H1 (cell line): ENCODE data around the gene SMIM32. TPM values are rescaled to one million over a fixed set of nuclear protein-coding genes. Genes with fewer than 3 reads are reported as not detected.

Experiments
- NANOG ChIP-seq: IDR thresholded peaks from 2 replicates; pipeline ENCODE4 v1.6.1; 2011; ENCODE audit warnings: low read length, low read depth, mild to moderate bottlenecking, inconsistent platforms; ENCODE audit not compliant: insufficient read depth, poor library complexity, severe bottlenecking
- POLR2A ChIP-seq, 2 experiments: IDR thresholded peaks; 1 replicate in 1 of 2; 2 replicates in 1 of 2; pipeline ENCODE4 v1.6.1; 2011; ENCODE audit warnings: low read depth in 2 of 2, low read length in 2 of 2, mild to moderate bottlenecking in 2 of 2; ENCODE audit errors: control extremely low read depth in 1 of 2
- SUZ12 ChIP-seq: fragments of 200-600 bp; sonication (generic); IDR thresholded peaks from 2 replicates; pipeline ENCODE4 v1.6.1; 2012; ENCODE audit warnings: mild to moderate bottlenecking, inconsistent platforms, low read length, moderate library complexity, mixed read lengths
- polyA plus RNA-seq, 7 experiments: library from polyadenylated mRNA; depleted of rRNA in 3 of 7; stranded (reverse) in 5 of 7; unstranded in 2 of 7; fragments of >200 nt in 5 of 7; fragments of 200-250 nt in 2 of 7; gene quantifications; 1 replicate in 5 of 7; 2 replicates in 1 of 7; 4 replicates in 1 of 7; pipeline versions ENCODE4 v1.2.1 to v1.2.3, GENCODE V29; 2011 to 2013; ENCODE audit warnings: missing spikeins in 2 of 7, mixed read lengths in 2 of 7
- total RNA-seq: library from RNA; stranded (reverse); fragmentation: NEBNext Ultra II Directional; extraction: Animal tissue kit (Norgen Biotek cat#: 25700); gene quantifications from 2 replicates; pipeline ENCODE4 v1.2.1, GENCODE V29; 2021

Gene SMIM32
- total and polyA plus RNA-seq, 2 of the 8 experiments (the other 6 are each of a cell fraction or from before 2014, with no cell fraction given) = 0.09 to 0.22 TPM

- TF ChIP-seq NANOG (no peak), SUZ12 (no peak), POLR2A (IDR thresholded peaks at IDR 0.05; ENCODE audit: control extremely low read depth in 1 of 2, low read depth in 2 of 2, low read length in 2 of 2) (no peak)
These were observed 35.3 kb upstream of the SMIM32 start (continued) for GRCh38 chr5:136228136-136228757.
